ENCODE results near the gene KCNN2.
"Not testable (repeated sequence)": the region's sequence is repeated elsewhere in the genome, so short reads cannot be mapped to it uniquely, and the experiment has no call there.

Gene KCNN2

DNA sequence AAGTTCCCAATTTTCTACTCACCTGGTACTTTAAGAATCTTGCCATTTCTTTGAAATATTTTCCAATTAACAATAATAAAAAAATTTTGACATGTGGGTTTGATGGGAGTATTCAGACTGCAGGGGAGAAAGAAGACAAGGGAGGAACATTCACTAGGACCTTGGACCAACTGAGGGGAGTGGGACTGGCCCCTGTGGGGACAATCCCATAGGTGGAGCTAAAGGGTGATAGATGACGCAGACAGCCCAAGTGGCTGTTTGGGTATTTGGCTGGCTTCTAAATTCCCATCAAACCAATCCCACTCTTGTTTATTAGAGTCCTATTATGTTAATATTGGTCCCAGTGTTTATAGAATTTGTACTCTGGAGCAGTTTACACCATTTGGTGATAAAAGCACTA lies 65.3 kb downstream of the KCNN2 start:
- DNase-seq, result no peak

DNA sequence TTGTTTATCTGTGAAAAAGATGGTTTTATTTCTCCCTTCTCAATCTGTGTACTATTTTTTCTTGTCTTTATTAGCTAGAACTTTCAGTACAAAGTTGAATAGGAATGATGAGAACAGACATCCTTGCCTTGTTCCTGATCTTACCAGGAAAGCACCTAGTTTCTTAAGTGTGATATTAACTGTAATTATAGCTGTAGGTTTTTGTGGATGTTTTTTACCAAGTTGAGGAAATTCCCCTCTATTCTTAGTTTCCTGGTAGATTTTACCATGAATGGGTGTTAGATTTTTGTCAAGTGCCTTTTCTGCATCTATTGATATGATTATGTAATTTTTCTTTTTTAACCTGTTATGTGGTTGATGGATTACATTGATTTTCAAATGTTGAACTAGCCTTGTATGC lies 68.7 kb downstream of the KCNN2 start:
- DNase-seq, result no peak

DNA sequence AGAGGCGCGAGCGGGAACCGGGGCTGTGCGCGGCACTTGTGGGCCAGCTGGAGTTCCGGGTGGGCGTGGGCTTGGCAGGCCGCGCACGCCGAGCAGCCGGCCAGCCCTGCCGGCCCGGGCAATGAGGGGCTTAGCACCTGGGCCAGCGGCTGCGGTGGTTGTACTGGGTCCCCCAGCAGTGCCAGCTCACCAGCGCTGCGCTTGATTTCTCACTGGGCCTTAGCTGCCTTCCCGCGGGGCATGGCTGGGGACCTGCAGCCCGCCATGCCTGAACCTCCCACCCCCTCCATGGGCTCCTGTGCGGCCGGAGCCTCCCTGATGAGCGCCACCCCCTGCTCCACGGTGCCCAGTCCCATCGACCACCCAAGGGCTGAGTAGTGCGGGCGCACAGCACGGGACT lies 70.8 kb downstream of the KCNN2 start:
- not testable (repeated sequence) for DNase-seq

DNA sequence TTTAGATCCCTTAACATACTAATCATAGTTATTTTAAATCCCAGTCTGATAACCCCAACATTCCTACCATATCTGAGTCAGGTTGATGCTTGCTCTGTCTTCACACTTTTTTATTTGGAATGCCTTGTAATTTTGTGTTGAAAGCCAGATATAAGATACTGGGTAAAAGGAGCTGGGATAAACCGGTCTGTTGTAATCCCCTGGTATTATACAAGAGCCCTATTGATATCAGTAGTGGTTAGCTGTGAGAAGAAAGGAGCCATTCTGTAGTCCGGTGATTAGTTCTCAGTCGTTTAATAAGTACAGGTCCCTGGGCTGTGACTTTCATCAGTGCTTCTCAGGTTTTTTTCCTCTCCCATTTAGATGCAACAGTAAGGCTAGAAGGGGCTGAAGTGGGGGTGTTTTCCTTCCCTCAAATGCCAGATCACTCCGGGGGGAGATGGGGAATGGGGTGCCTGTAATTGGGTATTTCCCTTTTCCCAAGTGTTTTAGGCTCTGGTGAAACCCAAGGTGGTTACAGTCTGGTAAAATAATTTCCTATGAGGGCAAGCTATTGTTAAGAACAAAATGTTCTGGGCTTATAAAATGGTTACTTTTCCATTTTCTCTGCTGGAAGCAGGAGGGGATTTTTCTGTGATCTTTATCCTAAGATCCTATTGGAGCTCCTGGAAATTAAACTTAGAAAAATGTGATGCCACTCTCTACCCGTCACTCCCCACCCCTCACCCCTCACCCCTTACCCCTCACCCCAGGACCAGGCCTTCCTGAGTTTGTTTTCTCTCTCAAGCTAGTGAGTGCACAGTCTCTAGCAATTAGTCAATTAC lies 72.7 kb downstream of the KCNN2 start:
- DNase-seq, result no peak

DNA sequence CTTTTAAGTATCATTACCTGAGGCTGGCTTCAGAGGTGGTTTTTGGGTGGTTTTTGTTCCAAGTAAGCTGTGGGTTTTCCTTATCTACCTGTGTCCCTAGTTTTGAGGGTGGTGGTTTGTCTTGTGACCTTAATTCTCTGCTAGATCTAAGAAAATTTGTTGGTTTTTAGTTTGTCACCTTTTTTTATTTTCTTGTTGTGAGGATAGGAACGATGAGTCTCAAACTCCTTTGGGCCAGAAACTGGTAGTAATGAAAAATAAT lies 73.3 kb downstream of the KCNN2 start:
- no peak for DNase-seq

DNA sequence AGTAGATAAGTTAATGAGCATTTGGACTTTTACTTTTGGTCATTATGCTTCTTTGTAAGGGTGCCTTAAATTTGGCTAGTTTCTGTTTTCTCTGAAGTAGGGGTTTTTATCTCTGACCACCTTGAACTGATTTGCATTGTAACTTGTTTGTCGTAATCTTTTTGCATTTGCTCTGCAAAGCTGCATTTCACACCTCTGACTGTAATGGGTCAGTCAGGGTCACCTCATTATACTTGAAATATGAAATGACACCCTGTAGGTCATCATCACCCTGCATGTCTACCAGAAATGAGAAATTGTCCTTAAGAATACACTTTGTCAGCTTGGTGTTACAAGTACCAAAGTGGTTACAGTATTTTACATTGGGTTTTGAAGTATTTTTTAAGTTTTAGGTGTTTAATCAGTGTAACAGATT lies 74.0 kb downstream of the KCNN2 start:
- DNase-seq, result no peak

DNA sequence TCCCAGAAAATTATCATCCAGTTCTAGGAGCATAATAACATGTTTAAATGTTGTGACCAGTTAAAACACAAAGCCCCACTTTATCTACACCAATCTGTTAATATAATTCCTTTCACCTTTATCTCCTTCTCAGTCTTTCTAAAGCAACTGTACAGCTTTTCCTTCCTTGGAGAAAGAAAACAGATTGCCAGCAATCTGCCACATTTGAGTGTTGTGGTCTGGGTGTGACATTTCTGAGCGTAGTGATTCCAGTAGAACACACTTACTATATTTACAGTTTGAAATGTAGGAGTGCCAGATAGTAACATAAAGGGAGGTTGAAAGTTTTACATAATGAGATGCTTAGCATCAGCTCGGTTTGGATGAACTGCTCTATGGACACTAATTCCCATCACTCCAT lies 76.1 kb downstream of the KCNN2 start:
- DNase-seq, result no peak

DNA sequence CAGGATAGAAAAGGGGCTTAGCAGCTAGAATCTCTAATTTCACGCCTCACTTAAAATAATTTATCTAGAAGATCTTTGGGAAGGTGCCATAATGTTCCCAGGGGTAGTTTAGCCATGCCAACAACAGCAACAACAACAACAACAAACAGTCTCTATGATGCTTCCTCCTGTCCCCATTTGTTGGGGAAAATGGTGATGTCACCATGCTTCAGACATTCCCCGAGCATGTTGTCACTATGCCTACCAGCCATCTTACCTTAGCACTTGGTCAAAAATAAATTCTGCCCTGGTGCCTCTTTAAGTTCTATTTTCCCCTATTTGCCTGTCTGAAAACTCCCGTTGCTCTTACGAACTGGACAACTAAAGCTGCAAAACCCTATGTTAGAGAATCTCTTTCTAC lies 76.6 kb downstream of the KCNN2 start:
- DNase-seq, result no peak

DNA sequence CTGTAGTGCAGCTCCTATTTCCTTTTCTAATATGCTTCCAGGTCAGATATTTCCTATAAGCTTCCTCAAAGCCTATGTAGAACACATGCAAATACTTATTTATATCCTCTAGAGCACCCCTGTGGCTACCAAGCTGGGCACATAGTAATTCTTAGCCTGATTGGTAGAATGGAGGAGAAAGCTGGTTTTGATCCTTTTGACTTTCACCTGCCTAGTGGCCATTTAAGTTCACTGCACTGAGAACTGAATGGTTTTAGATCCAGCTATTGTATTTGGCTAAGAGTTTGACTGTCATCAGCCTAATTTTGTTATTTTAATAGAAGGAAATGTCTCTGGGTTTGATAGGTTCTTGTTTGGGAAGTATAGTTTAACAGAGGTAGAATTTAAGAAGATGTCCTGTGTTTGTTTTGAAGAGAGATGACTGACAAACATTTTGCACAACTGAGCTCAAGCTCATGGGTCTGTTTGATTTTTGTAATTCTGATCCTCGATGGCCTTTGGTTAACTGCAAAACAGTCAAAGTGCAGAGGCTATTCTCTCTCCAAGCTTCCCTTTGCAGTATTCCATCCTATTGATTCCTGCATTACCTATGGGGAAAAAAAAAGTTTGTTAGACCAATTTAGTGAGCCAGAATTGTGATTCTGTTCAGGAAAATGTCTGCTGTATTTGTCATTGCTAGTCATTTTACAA lies 85.4 kb downstream of the KCNN2 start:
- no peak for DNase-seq

DNA sequence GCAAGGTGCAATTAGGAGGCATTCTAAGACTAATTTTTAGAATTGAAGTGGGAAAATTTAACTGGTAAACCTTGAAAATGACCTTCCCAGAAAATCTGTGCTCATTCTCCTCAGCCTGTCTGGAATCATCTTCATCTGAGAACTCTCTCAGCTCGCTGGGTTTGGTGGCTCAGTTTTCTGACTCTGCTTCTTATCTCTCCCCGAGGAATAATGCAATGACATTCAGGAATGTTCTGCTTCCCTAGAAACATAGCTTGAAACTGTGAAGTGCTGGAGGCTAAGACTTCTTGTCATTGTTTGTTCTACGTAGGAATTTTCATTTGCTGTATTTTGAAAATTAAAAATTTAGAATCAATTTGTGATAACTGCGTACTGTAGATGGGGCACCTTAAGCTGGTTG lies 86.6 kb downstream of the KCNN2 start:
- no peak for DNase-seq

DNA sequence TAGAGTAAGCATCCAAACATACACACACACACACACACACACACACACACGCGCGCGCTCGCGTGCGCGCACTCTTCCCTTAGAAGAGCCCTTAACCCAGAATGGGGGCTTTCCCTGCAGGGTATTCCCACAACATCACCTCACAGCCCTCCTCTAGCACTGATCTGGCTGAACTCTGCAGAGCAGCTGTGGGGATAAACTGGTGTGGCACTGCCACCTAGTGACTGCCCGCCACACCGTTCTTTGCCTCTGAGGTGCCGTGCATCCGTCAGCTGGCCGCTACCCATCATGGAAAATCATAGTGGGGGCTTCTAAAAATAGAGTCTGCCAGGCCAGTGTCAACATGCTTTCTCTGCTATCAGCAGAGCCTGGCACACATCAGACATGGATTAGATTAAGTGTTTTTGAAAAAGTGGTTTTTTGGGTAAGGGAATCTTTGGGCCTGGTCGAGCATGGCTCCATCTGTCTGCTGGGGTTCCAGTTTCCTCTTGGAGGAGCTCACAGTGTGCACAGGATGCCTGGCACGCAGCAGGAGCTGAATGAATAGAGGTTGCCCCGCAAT lies 88.1 kb downstream of the KCNN2 start:
- peak; percentile 29 for DNase-seq

DNA sequence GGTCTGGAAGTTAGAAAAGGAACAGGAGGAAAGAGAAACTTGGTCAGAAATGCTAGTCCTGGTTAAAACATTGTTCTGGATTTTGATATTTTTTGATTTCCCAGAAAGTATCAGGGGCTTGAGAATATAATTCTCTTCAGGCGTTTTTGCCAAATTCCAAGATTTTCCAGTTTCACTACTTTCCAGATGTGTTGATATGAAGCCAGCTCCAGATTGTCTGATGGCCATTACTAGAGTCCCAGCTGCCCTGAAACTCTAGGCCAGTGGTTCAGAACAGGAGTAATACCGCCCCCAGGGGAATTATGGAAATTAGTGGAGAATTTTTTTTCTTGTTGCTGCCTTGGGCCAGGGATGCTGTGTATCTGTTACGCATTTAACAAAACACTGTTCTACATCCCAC lies 88.6 kb downstream of the KCNN2 start:
- no peak for DNase-seq

DNA sequence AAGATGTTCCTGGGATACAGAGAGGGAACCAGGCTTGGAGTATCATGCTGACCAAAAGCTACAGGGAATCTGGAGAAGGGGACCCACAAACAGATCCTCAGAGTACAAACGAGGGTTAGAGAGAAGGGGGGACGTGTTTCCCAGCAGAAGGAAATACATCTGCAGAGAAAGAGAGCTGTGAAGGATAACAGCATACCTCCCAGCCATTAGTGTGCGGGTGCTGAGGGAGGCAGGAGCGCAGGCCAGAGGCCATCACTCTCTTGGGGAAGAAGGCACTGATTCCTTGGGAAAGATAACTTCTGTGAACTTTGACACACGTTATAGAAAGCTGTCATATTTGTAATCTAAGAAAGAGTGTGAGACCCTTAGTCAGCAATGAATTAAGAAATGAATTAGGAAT lies 96.9 kb downstream of the KCNN2 start:
- DNase-seq, result no peak

DNA sequence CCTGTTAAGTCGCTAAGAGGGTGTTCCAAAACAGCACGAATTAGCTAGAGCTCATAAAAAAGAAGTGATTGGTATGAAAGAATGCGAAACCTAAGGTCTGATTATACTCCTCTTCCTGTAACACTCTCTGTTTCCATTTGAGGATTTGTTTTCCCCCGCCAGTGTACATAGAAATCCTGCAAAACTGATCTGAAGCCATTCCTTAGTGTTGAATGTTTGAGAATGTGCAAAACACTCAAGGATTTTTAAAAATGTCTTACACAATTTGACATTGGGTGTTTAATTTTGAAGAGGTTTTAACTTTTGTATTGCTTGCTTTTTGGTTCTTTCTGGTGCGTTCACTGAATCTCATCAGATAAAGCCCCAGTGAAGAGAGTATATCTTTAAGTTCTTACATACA lies 105.3 kb downstream of the KCNN2 start:
- no peak for DNase-seq

DNA sequence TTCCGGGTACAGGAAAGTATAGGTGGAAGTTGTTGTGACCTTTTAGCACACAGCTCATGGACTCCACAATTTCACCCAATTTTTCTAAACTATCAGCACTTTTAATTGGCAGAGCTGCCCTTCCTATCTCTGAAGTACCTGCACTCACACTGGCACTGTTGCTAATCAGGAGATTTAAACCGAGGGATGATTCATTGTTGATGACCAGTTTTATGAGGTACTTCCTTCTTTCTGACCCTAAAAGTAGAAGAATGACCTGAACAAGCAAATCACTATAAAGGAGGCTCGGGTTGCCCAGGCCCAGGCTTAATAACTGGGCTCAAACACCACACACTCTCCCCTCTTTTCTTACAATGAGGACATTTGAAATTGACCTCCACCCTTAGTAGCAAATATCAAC lies 105.9 kb downstream of the KCNN2 start:
- no peak for DNase-seq

DNA sequence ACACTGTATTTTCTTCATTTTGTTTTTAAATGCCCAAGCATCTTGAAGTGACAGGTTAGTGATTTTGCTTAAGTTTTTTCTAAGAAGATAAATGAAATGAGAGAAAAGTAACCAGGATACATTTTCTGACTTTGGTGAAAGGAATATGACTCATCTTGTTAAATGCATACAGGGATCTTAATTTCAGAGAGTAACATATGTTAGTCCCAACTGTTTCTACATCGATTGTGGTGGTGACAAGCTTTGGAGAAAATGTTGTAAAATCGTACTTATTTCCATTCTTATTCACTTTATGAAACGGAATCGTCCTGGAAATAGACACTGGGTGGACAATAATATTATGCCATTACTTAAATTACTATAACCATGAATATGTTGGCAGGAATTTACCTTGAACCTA lies 107.5 kb downstream of the KCNN2 start:
- no peak for DNase-seq

DNA sequence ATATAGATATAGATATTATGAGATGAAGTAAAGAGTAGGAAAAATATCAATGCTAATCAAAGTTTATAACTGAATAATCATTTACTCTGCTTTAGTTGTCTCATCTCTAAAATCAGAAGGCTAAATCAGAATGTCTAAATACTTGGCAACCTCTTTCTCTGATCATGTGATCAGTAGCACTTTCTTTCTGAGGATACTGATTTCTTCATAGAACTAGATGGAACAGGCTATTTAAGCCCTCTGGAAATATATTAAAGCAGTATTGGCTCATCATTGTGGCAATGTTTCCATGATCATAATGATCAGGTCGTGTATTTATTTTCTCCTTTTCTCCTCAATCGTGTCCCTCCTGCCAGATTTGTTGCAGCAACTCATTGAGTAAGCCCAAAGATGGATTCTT lies 109.7 kb downstream of the KCNN2 start:
- DNase-seq, result no peak

DNA sequence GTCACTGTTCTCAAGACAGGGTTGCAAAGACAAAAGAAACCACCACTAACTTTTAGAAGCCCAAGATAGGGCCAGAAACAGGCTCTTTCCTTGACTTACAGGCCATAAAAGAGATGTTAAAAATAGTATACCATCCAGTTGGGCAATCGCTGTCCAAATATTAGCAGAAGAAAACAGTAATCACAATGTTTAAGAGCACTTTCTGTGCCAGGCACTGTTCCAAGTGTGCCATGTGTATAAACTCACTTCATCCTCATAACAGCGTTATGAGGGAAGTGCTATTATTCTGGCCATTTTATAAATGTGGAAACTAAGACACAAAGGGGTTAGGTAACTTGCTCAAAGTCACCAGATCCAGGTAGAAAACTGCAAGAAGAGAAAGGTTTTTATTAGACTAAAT lies 111.7 kb downstream of the KCNN2 start:
- DNase-seq, result no peak

DNA sequence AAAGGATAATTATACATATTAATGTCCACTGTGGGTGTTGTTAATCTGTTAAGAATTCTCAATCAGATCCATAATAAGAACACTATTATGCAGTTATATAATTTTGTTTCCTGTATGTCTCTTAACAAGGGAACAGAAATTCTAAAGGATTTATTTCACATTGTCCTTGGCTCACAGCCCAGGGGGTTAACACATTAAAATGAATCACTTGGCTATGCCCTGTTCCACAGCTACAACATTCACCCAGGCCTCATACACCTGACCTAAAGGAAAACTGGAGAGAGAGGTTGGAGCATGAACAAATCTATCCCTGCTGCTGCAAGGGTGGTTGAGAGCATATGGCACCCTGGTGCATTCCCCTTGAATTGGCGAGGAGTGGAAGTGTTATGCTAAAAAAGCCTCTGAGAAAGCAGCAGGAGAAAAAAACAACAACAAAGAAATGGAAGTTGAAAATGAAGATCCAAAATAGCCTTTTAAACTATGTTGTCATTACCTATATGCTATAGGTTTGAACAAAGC lies 116.0 kb downstream of the KCNN2 start:
- no peak for DNase-seq

DNA sequence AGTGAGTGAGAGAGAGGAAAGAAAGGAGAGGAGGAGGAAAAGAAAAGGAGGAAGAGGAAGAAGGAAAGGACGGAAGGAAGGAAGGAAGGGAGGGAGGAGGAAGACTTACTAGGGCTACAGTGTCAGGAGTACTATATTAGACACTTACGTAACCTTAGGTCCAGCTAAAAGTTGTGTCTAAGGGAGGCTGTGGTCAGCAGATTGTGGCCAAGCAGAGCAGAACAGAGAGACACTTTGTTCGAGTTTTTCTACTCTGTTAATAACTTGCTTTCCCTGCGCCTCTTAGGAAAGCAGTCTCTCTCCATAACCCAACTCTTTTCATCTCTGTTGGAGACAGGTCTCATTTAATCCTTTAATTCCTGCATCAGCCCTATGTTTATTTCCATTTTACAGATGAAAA lies 138.9 kb downstream of the KCNN2 start:
- no peak for DNase-seq

DNA sequence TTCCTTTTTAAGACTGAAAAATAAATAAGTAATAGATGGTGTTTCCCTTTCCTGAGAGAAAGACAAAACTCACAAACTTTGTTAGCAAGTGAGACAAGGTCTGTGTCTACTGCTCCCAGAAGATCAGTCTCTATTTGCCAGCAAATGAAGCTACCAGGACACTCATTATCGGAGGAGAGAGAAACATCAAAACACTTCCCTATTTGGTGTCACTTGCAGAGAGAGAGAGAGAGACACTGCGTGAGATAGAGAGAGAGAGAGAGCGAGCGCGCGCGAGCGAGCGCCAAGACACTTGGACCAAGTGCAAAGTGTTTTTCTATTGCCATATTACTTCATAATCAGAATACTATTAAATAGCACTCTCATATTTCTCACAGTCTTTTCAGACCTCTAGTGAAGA lies 142.7 kb downstream of the KCNN2 start:
- DNase-seq, result no peak

DNA sequence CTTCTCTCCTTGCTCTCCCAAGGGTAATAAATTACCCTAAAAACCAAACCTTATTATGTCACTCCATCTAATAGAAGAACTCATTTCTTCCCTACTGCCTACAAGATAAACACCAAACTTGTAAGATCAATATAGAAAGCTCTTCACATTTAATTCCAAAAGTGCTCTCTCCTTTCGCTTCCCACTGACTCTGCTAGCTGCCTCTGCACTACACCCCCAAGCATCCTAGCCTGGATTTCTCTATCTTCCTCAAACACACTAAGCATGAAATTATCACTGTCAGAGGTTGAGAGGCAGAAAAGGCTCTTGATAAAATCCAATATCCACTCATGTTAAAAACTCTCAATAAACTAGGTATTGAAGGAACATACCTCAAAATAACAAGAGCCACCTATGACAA lies 162.4 kb downstream of the KCNN2 start:
- no peak for DNase-seq

DNA sequence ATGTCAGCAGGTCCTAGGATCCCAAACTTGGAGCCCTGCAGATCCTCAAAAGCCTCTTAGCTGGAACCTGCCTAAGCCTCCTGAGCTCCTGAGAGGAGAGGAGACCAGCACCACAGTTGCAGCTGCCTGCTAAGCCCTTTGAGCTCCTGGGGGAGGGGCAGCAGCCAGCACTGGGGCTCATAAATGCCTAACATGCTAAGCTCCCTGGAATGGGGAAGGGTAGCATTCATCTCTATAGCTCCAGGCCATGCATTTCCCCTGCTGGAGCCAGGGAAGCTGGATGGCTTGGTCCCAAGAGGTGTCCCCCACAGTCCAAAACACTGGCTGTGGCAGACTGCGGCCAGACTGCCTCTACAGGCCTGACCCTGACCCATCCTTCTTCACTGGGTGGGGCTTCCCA lies 182.7 kb downstream of the KCNN2 start:
- DNase-seq, result no peak

Data from stimulated activated CD4-positive, alpha-beta T cell treated with anti-CD3 and anti-CD28 coated beads, Interleukin-4, amount 100 ng/mL, for 1 hour (primary cell).